Measurements from ENCODE around the gene TMTC1.

GRCh38 chr12:29731591-29731990, 52.2 kb downstream of the TMTC1 start:
- TF ChIP-seq, protein P1, sequence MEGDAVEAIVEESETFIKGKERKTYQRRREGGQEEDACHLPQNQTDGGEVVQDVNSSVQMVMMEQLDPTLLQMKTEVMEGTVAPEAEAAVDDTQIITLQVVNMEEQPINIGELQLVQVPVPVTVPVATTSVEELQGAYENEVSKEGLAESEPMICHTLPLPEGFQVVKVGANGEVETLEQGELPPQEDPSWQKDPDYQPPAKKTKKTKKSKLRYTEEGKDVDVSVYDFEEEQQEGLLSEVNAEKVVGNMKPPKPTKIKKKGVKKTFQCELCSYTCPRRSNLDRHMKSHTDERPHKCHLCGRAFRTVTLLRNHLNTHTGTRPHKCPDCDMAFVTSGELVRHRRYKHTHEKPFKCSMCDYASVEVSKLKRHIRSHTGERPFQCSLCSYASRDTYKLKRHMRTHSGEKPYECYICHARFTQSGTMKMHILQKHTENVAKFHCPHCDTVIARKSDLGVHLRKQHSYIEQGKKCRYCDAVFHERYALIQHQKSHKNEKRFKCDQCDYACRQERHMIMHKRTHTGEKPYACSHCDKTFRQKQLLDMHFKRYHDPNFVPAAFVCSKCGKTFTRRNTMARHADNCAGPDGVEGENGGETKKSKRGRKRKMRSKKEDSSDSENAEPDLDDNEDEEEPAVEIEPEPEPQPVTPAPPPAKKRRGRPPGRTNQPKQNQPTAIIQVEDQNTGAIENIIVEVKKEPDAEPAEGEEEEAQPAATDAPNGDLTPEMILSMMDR (IDR thresholded peaks at IDR 0.05; ENCODE audit: low read depth, low read length): no peak
- no peak for TF ChIP-seq POLR2A (IDR thresholded peaks at IDR 0.05; ENCODE audit: extremely low read depth, insufficient read length)

All from NB4 (cell line).